Large intestine (tissue), 3 donors: ENCODE data around the gene AFF3. TPM values are rescaled to one million over a fixed set of nuclear protein-coding genes. Genes with fewer than 3 reads are reported as not detected.

Experiments
- DNase-seq, 2 donors: peaks; one replicate each; pipeline versions ENCODE4 v3.0.0 to v3.0.0-alpha.2; 2013
- H3K27ac ChIP-seq: one replicate; pipeline ENCODE4 v1.5.1; 2013; ENCODE audit warnings: low read length
- H3K27me3 ChIP-seq: 2 replicates; pipeline ENCODE4 v1.6.1; 2013; ENCODE audit warnings: low read length; ENCODE audit not compliant: control insufficient read depth, insufficient read depth
- H3K36me3 ChIP-seq: 2 replicates; pipeline ENCODE4 v1.6.1; 2013; ENCODE audit warnings: low read length; ENCODE audit not compliant: control insufficient read depth, insufficient read depth
- H3K4me1 ChIP-seq: one replicate; pipeline ENCODE4 v1.6.1; 2013; ENCODE audit warnings: low read length; ENCODE audit not compliant: control insufficient read depth, insufficient read depth
- H3K4me3 ChIP-seq: one replicate; pipeline ENCODE4 v1.5.1; 2013; ENCODE audit warnings: low read length
- H3K9me3 ChIP-seq: one replicate; pipeline ENCODE4 v1.6.1; 2013; ENCODE audit warnings: mild to moderate bottlenecking, low read depth, low read length, moderate library complexity; ENCODE audit not compliant: control insufficient read depth
- WGBS: methylation state at CpG from one replicate; pipeline ENCODE4 v1.1.5; 2013; ENCODE audit warnings: low lambda C conversion rate; ENCODE audit not compliant: insufficient coverage; 5-methylcytosine and 5-hydroxymethylcytosine counted together
- polyA plus RNA-seq: library from polyadenylated mRNA; unstranded; fragments of 120-200 nt; gene quantifications from one replicate; pipeline ENCODE4 v1.2.1, GENCODE V29; 2013

AFF3 gene
- polyA plus RNA-seq, 1 donor = 4.8 TPM

GRCh38 chr2:99898336-99899048 is 243.9 kb downstream of the AFF3 start:
- Histone ChIP-seq H3K4me1 (no peaks in the 10 kb centered on the region), H3K4me3 (no peak overlapping the region), H3K36me3 (no peaks in the 10 kb centered on the region), H3K27me3 (no peaks in the 10 kb centered on the region), H3K27ac (no peak overlapping the region), H3K9me3 (no peaks in the 10 kb centered on the region)
- WGBS = no CpG with 5 or more reads among the region's 12 CpGs
- no peak for DNase-seq

GRCh38 chr2:99891428-99891780 is 251.0 kb downstream of the AFF3 start:
- no peak overlapping the region for H3K27ac ChIP-seq
- H3K36me3 ChIP-seq = no peaks in the 10 kb centered on the region
- no CpG with 5 or more reads among the region's 7 CpGs for WGBS
- no peaks in the 10 kb centered on the region for H3K27me3 ChIP-seq
- H3K9me3 ChIP-seq = no peaks in the 10 kb centered on the region
- H3K4me3 ChIP-seq = no peak overlapping the region
- H3K4me1 ChIP-seq = no peaks in the 10 kb centered on the region
- DNase-seq = no peak

- Histone ChIP-seq H3K9me3 (no peaks in the 10 kb centered on the region), H3K4me1 (no peaks in the 10 kb centered on the region), H3K4me3 (no peak overlapping the region), H3K27ac (no peak overlapping the region), H3K27me3 (no peaks in the 10 kb centered on the region), H3K36me3 (no peaks in the 10 kb centered on the region)
- no peak for DNase-seq
- 29% methylated on average over 1 of the region's 10 CpGs for WGBS
Measured at GRCh38 chr2:99890568-99891427, 251.6 kb downstream of the AFF3 start.

- H3K27me3 ChIP-seq = no peaks in the 10 kb centered on the region
- no peak overlapping the region for H3K27ac ChIP-seq
- H3K4me1 ChIP-seq = no peaks in the 10 kb centered on the region
- DNase-seq = no peak
- H3K36me3 ChIP-seq = no peaks in the 10 kb centered on the region
- H3K4me3 ChIP-seq = no peak overlapping the region
- WGBS = 60% methylated on average over 3 of the region's 5 CpGs
- H3K9me3 ChIP-seq = no peaks in the 10 kb centered on the region
Measured at GRCh38 chr2:99888617-99889016, 253.8 kb downstream of the AFF3 start.

GRCh38 chr2:99886418-99886817 is 256.0 kb downstream of the AFF3 start:
- WGBS = 100% methylated on average over 1 of the region's 3 CpGs
- Histone ChIP-seq H3K27ac (no peak overlapping the region), H3K36me3 (no peaks in the 10 kb centered on the region), H3K9me3 (no peaks in the 10 kb centered on the region), H3K4me1 (no peaks in the 10 kb centered on the region), H3K27me3 (no peaks in the 10 kb centered on the region), H3K4me3 (no peak overlapping the region)
- no peak for DNase-seq

GRCh38 chr2:99883358-99883757 is 259.0 kb downstream of the AFF3 start:
- no peaks in the 10 kb centered on the region for H3K36me3 ChIP-seq
- H3K4me1 ChIP-seq = no peaks in the 10 kb centered on the region
- no peak overlapping the region for H3K27ac ChIP-seq
- no peaks in the 10 kb centered on the region for H3K27me3 ChIP-seq
- DNase-seq = no peak
- WGBS = 88% methylated on average over 3 of the region's 4 CpGs
- no peaks in the 10 kb centered on the region for H3K9me3 ChIP-seq
- no peak overlapping the region for H3K4me3 ChIP-seq

- DNase-seq = peak; percentile 43 to 47
- Histone ChIP-seq H3K4me3 (no peak overlapping the region), H3K36me3 (no peaks in the 10 kb centered on the region), H3K4me1 (no peaks in the 10 kb centered on the region), H3K9me3 (no peaks in the 10 kb centered on the region), H3K27ac (no peak overlapping the region), H3K27me3 (no peaks in the 10 kb centered on the region)
- WGBS = no CpG with 5 or more reads among the region's 5 CpGs
Measured at GRCh38 chr2:99881901-99882591, 260.3 kb downstream of the AFF3 start.

GRCh38 chr2:99880964-99881294 is 261.5 kb downstream of the AFF3 start:
- WGBS = no CpG with 5 or more reads among the region's 3 CpGs
- H3K9me3 ChIP-seq = no peaks in the 10 kb centered on the region
- DNase-seq = no peak

GRCh38 chr2:99880148-99880963 is 262.0 kb downstream of the AFF3 start:
- no peaks in the 10 kb centered on the region for H3K27me3 ChIP-seq
- no CpG with 5 or more reads among the region's 16 CpGs for WGBS
- no peaks in the 10 kb centered on the region for H3K4me1 ChIP-seq
- no peaks in the 10 kb centered on the region for H3K9me3 ChIP-seq
- no peak for DNase-seq
- no peak overlapping the region for H3K27ac ChIP-seq
- H3K36me3 ChIP-seq = no peaks in the 10 kb centered on the region
- H3K4me3 ChIP-seq = no peak overlapping the region

More at GRCh38 chr2:99880964-99881294, 261.5 kb downstream of the AFF3 start:
- no peaks in the 10 kb centered on the region for H3K27me3 ChIP-seq
- H3K4me3 ChIP-seq = no peak overlapping the region
- H3K36me3 ChIP-seq = no peaks in the 10 kb centered on the region
- H3K4me1 ChIP-seq = no peaks in the 10 kb centered on the region
- H3K27ac ChIP-seq = no peak overlapping the region

- Histone ChIP-seq H3K27me3 (no peaks in the 10 kb centered on the region), H3K9me3 (no peaks in the 10 kb centered on the region), H3K36me3 (no peaks in the 10 kb centered on the region), H3K4me1 (no peaks in the 10 kb centered on the region), H3K4me3 (no peak overlapping the region), H3K27ac (no peak overlapping the region)
- 67% methylated on average over 1 of the region's 4 CpGs for WGBS
- DNase-seq = no peak
Measured at GRCh38 chr2:99879481-99879880, 262.9 kb downstream of the AFF3 start.
